ENCODE measurements around the gene KRTAP5-2. TPM values are rescaled to one million over a fixed set of nuclear protein-coding genes. Genes with fewer than 3 reads are reported as not detected.
A peak's percentile ranks its signal among the peaks of the same experiment; 100 is the strongest.

Gene KRTAP5-2
- total and polyA plus RNA-seq, 8 donors, result not detected

GRCh38 chr11:1565173-1565903, 32.8 kb downstream of the KRTAP5-2 start:
- Histone ChIP-seq H3K4me1 (peaks cover 0 to under 1% of the 10 kb centered on the region in 2 donors), H3K27me3 (peaks cover 0 to 38% of the 10 kb centered on the region in 2 donors), H3K9me3 (no peaks in the 10 kb centered on the region), H3K36me3 (peaks cover 0 to 17% of the 10 kb centered on the region in 2 donors), H3K4me3 (no peak overlapping the region), H3K27ac (no peak overlapping the region)
- no peak for TF ChIP-seq CTCF (IDR thresholded peaks at IDR 0.05)
- DNase-seq (peak in 1 of 4 donors; percentile 76), ATAC-seq (no peak)
- intact Hi-C loops (cut with DNase I), result no loop called here

GRCh38 chr11:1564535-1565172, 33.4 kb downstream of the KRTAP5-2 start:
- peak; percentile 40 for ATAC-seq
- Histone ChIP-seq H3K27ac (no peak overlapping the region), H3K4me3 (no peak overlapping the region), H3K36me3 (peaks cover 0 to 17% of the 10 kb centered on the region in 2 donors), H3K9me3 (no peaks in the 10 kb centered on the region), H3K27me3 (peaks cover 0 to 31% of the 10 kb centered on the region in 2 donors), H3K4me1 (peaks cover 0 to 4% of the 10 kb centered on the region in 2 donors)
- DNase-seq, result peak in 1 of 4 donors; percentile 82
- intact Hi-C loops (cut with DNase I), result no loop called here
- TF ChIP-seq CTCF (IDR thresholded peaks at IDR 0.05), result no peak

DNA sequence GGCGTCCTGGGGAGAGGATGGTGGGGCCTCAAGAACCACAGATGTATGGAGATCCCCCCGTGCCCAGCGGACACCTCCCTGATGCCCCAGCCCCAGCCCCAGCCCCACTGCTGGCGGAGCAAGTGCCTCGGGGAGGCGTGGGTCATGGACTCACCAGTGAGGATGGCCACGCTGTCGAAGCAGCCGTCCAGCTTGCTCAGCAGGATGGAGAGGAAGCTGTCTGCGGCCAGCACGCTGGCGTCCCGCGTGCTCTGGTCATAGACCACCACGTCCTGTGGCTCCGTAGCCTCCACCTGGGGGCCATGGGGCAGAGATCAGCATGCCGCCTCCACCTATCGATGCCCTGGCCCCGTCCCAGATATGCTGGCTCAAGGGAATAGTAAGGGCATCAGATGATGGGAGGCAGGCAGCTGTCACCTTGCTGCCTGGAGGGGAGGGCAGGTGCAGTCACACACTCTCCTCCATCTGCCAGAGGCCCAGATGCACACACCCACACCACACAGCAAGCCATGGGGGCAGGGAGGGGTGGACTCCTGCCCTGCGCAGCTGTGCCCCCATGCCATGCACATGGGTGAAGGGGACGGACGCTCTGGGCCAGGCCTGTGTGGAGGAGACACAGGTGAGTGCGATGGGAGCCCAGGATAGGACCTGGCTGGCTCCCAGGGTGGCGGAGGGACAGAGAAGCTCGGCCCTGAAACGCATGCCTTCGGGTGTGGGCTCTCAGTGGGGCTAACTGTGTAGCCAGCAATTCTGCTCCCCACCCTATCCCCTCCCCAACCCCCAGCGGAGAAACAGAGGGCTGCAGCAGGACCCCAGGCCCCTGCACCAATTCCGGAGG, 34.2 kb downstream of the KRTAP5-2 start:
- TF ChIP-seq CTCF (IDR thresholded peaks at IDR 0.05), result no peak
- no peak for ATAC-seq
- DNase-seq, result no peak
- Histone ChIP-seq H3K9me3 (no peaks in the 10 kb centered on the region), H3K36me3 (peaks cover 0 to 17% of the 10 kb centered on the region in 2 donors), H3K27me3 (peaks cover 0 to 27% of the 10 kb centered on the region in 2 donors), H3K27ac (no peak overlapping the region), H3K4me1 (peaks cover 5 to 12% of the 10 kb centered on the region in 2 donors), H3K4me3 (no peak overlapping the region)
- intact Hi-C loops (cut with DNase I), result no loop called here

- peaks cover 0 to 29% of the 10 kb centered on the region in 2 donors for H3K27me3 ChIP-seq
- H3K4me1 ChIP-seq, result peaks cover 12 to 19% of the 10 kb centered on the region in 2 donors
- no peak for TF ChIP-seq CTCF (IDR thresholded peaks at IDR 0.05)
- no peak overlapping the region for H3K27ac ChIP-seq
- DNase-seq (no peak), ATAC-seq (no peak)
- intact Hi-C loops (cut with DNase I), result no loop called here
- H3K4me3 ChIP-seq, result no peak overlapping the region
- H3K36me3 ChIP-seq, result peaks cover 0 to 17% of the 10 kb centered on the region in 2 donors
- H3K9me3 ChIP-seq, result no peaks in the 10 kb centered on the region
Measured at GRCh38 chr11:1563149-1563638, 34.9 kb downstream of the KRTAP5-2 start.

Measured in left lung (tissue), 10 donors.